Panc1 (cell line): ENCODE results near the gene ERFL. TPM values are rescaled to one million over a fixed set of nuclear protein-coding genes. Genes with fewer than 3 reads are reported as not detected.

Experiments
- ATAC-seq: fragments of 200-7000 bp; cut with Tn5 transposase; 2 replicates; pipeline ENCODE4 v1.9.1; 2020; ENCODE audit warnings: mild to moderate bottlenecking, moderate library complexity
- BruUV-seq: library from RNA; stranded (reverse); fragments of 400-500 nt; replicated peaks from 2 replicates; lab custom pipeline; 2021; lab: Mats Ljungman, UMichigan
- CTCF ChIA-PET: fragments of 300-600 bp; sonication (Branson Sonifier 250); formaldehyde crosslinking; loops from one replicate; lab custom pipeline; 2022; ENCODE audit warnings: antibody characterized with exemption; lab: Charles Lee
- POLR2A ChIA-PET: fragments of 300-600 bp; sonication (Branson Sonifier 250); formaldehyde crosslinking; loops from one replicate; lab custom pipeline; 2022; ENCODE audit warnings: antibody characterized with exemption; lab: Charles Lee
- DNase-seq: peaks from one replicate; pipeline ENCODE4 v3.0.0-alpha.2; 2010; ENCODE audit warnings: low read depth, low spot score
- H3K27ac ChIP-seq: 2 replicates; pipeline ENCODE4 v1.5.1; 2011; ENCODE audit warnings: mild to moderate bottlenecking, low read length, inconsistent platforms
- H3K27me3 ChIP-seq: fragments of 200-500 bp; sonication (Bioruptor generic); 2 replicates; pipeline ENCODE4 v1.6.0; 2014; ENCODE audit warnings: low read length, inconsistent platforms; ENCODE audit not compliant: control insufficient read depth, insufficient read depth
- H3K36me3 ChIP-seq: fragments of 200-500 bp; sonication (Bioruptor generic); 2 replicates; pipeline ENCODE4 v1.5.1; 2014; ENCODE audit warnings: inconsistent platforms, mild to moderate bottlenecking, low read length, moderate library complexity; ENCODE audit not compliant: control insufficient read depth, insufficient read depth
- H3K4me1 ChIP-seq: 2 replicates; pipeline ENCODE4 v1.5.1; 2011; ENCODE audit warnings: inconsistent platforms, mild to moderate bottlenecking, low read length, moderate library complexity; ENCODE audit not compliant: control insufficient read depth, insufficient read depth
- H3K4me3 ChIP-seq, 2 experiments: 2 replicates each; pipeline ENCODE4 v1.5.1; 2011 to 2012; ENCODE audit warnings: low read depth in 2 of 2, low read length in 2 of 2, mild to moderate bottlenecking in 2 of 2, inconsistent platforms in 1 of 2, moderate library complexity in 1 of 2
- H3K9me3 ChIP-seq: fragments of 200-500 bp; sonication (Bioruptor generic); 2 replicates; pipeline ENCODE4 v1.5.1; 2014; ENCODE audit warnings: low read depth, mild to moderate bottlenecking, inconsistent platforms, low read length, moderate library complexity; ENCODE audit not compliant: control insufficient read depth, insufficient read depth
- CTCF ChIP-seq: fragments of 450-650 bp; IDR thresholded peaks from 2 replicates; pipeline ENCODE4 v1.5.1; 2017; ENCODE audit warnings: mild to moderate bottlenecking
- POLR2AphosphoS5 ChIP-seq: IDR thresholded peaks from 2 replicates; pipeline ENCODE4 v1.6.1; 2012; ENCODE audit warnings: mild to moderate bottlenecking, low read depth, low read length, moderate library complexity
- REST ChIP-seq, 2 experiments: IDR thresholded peaks; 2 replicates each; pipeline ENCODE4 v1.6.1; 2011 to 2012; ENCODE audit warnings: low read depth in 2 of 2, control low read depth in 1 of 2, low read length in 1 of 2, mild to moderate bottlenecking in 1 of 2, moderate library complexity in 1 of 2; ENCODE audit not compliant: insufficient read depth in 1 of 2
- SIN3A ChIP-seq: IDR thresholded peaks from 2 replicates; pipeline ENCODE4 v1.6.1; 2012; ENCODE audit warnings: low read depth, mild to moderate bottlenecking, low read length, moderate library complexity, borderline replicate concordance; ENCODE audit not compliant: insufficient read depth
- TCF7L2 ChIP-seq: IDR thresholded peaks from 2 replicates; pipeline ENCODE4 v1.6.1; 2011; ENCODE audit warnings: mild to moderate bottlenecking, low read depth, low read length, inconsistent platforms
- in situ Hi-C: cut with HindIII; loops from 2 replicates; pipeline ENCODE4 v1.10.0; 2016; ENCODE audit warnings: low sequenced_read_pairs, low pct_unique_long_range_greater_than_20kb
- intact Hi-C: fragments of 100-400 bp; cut with micrococcal nuclease; formaldehyde crosslinking; loops from one replicate; pipeline ENCODE4 v1.10.0; 2022; ENCODE audit not compliant: unreplicated experiment
- total RNA-seq: library from RNA; stranded (reverse); gene quantifications from one replicate; pipeline ENCODE4 v1.2.1, GENCODE V29; 2021; ENCODE audit not compliant: unreplicated experiment

The ERFL gene
- total RNA-seq, 1 experiment from 2014 or later, result 0.18 TPM

- Histone ChIP-seq H3K9me3 (no peaks in the 10 kb centered on the region), H3K4me1 (no peaks in the 10 kb centered on the region), H3K36me3 (no peaks in the 10 kb centered on the region), H3K4me3 (no peak overlapping the region), H3K27me3 (no peaks in the 10 kb centered on the region), H3K27ac (no peak overlapping the region)
- no peak for DNase-seq
- TF ChIP-seq POLR2AphosphoS5, result no peak
- TF ChIP-seq SIN3A, result no peak
- TF ChIP-seq CTCF, result no peak
- no peak for TF ChIP-seq REST (IDR thresholded peaks at IDR 0.05; ENCODE audit: insufficient read depth in 1 of 2, low read depth in 2 of 2, low read length in 1 of 2)
- TF ChIP-seq TCF7L2, result no peak
- ChIA-PET CTCF (no interaction called here), POLR2A (interaction anchor here (0.6 kb wide), 1 partner anchor 155 kb away, joined by 8 read pairs; no protein-coding TSS in a partner anchor)
- BruUV-seq, result no TSS peak
- no peak for ATAC-seq
- in situ Hi-C loops (no loop called here), intact Hi-C loops (no loop called here)
Observed at GRCh38 chr19:41968751-41969595, 40.7 kb upstream of the ERFL start.

- ChIA-PET POLR2A (no interaction called here), CTCF (no interaction called here)
- no TSS peak for BruUV-seq
- intact Hi-C loops (no loop called here), in situ Hi-C loops (no loop called here)
- no peak for DNase-seq
- no peaks in the 10 kb centered on the region for H3K36me3 ChIP-seq
- H3K4me3 ChIP-seq, result no peak overlapping the region
- no peaks in the 10 kb centered on the region for H3K9me3 ChIP-seq
- ATAC-seq, result no peak
- TF ChIP-seq REST (IDR thresholded peaks at IDR 0.05; ENCODE audit: insufficient read depth in 1 of 2, low read depth in 2 of 2, low read length in 1 of 2), result no peak
- TF ChIP-seq CTCF, result no peak
- TF ChIP-seq SIN3A, result no peak
- TF ChIP-seq TCF7L2, result no peak
- TF ChIP-seq POLR2AphosphoS5, result no peak
- no peaks in the 10 kb centered on the region for H3K4me1 ChIP-seq
- H3K27ac ChIP-seq, result no peak overlapping the region
- H3K27me3 ChIP-seq, result no peaks in the 10 kb centered on the region
Observed at GRCh38 chr19:41967054-41967783, 39.0 kb upstream of the ERFL start.
